Hematopoietic multipotent progenitor cell treated with erythropoietin and hydrocortisone succinate and interleukin-3 and kit ligand, for 15 days (in vitro differentiated cells): ENCODE results near the gene SLC6A5.

Experiments
- DNase-seq: peaks from one replicate; pipeline ENCODE4 v3.0.0-alpha.2; 2015; ENCODE audit warnings: low spot score

The SLC6A5 gene

GRCh38 chr11:20668844-20669819 lies 69.7 kb downstream of the SLC6A5 start, which contains the start of gene NELL1:
NELL1 (plus strand) TSS chr11:20669586.
- DNase-seq: no peak

- no peak for DNase-seq
Observed at GRCh38 chr11:20669820-20670684, 70.6 kb downstream of the SLC6A5 start.

- no peak for DNase-seq
Observed at GRCh38 chr11:20670932-20671403, 71.6 kb downstream of the SLC6A5 start.

- no peak for DNase-seq
Observed at GRCh38 chr11:20671856-20672546, 72.6 kb downstream of the SLC6A5 start.

GRCh38 chr11:20672575-20672974 lies 73.2 kb downstream of the SLC6A5 start:
- peak; percentile 7 for DNase-seq

GRCh38 chr11:20676658-20677057 lies 77.2 kb downstream of the SLC6A5 start:
- DNase-seq: no peak

GRCh38 chr11:20688761-20689160 lies 89.4 kb downstream of the SLC6A5 start:
- DNase-seq: no peak

- DNase-seq: no peak
Observed at GRCh38 chr11:20707876-20708275, 108.5 kb downstream of the SLC6A5 start.
